ENCODE measurements around the gene SDK2. TPM values are rescaled to one million over a fixed set of nuclear protein-coding genes. Genes with fewer than 3 reads are reported as not detected.

SDK2 gene
- total and polyA plus RNA-seq, 2 of the 4 experiments (the other 2 are of a cell fraction): under 0.01 to 0.03 TPM

GRCh38 chr17:73617501-73617900 lies 26.7 kb downstream of the SDK2 start:
- no TSS peak for BruUV-seq (replicated peaks)

More at GRCh38 chr17:73617501-73617900, 26.7 kb downstream of the SDK2 start:
- Histone ChIP-seq H3K56ac (ENCODE audit: extremely low read depth, insufficient read depth, low read length) (no peak overlapping the region), H3K9me3 (ENCODE audit: control insufficient read depth, insufficient read depth, low read length) (peaks cover 2% of the 10 kb centered on the region), H3K4me1 (ENCODE audit: control insufficient read depth, insufficient read depth, low read length) (no peaks in the 10 kb centered on the region), H4K5ac (ENCODE audit: low read depth, low read length) (no peak overlapping the region), H2BK5ac (ENCODE audit: low read depth, low read length, poor library complexity, severe bottlenecking) (no peak overlapping the region), H2BK15ac (ENCODE audit: low read depth, low read length) (no peak overlapping the region), H3K27me3 (ENCODE audit: control insufficient read depth, insufficient read depth, low read length) (no peaks in the 10 kb centered on the region), H3K9me1 (ENCODE audit: insufficient read depth, low read length) (no peaks in the 10 kb centered on the region), H3K23ac (ENCODE audit: low read depth, low read length) (no peak overlapping the region), H2AFZ (replicated peaks; ENCODE audit: low read length, poor library complexity) (no peak overlapping the region), H3K36me3 (ENCODE audit: control insufficient read depth, insufficient read depth, low read length) (no peaks in the 10 kb centered on the region), H4K8ac (ENCODE audit: low read depth in 2 of 2, low read length in 2 of 2) (no peak overlapping the region), H3K9ac (ENCODE audit: low read depth, low read length) (no peak overlapping the region), H4K91ac (ENCODE audit: insufficient read depth, low read depth, low read length) (no peak overlapping the region), H3K79me1 (ENCODE audit: low read depth in 1 of 2, low read length in 2 of 2) (no peaks in the 10 kb centered on the region), H3K27ac (ENCODE audit: insufficient read depth, low read length) (no peak overlapping the region), H2BK120ac (ENCODE audit: low read depth, low read length) (no peak overlapping the region), H3K4me3 (ENCODE audit: insufficient read depth, low read depth, low read length) (no peak overlapping the region), H2AK9ac (replicated peaks; ENCODE audit: low read depth, low read length, poor library complexity) (no peak overlapping the region), H3K4me2 (ENCODE audit: low read depth, low read length) (no peak overlapping the region), H3K4ac (ENCODE audit: low read depth, low read length) (no peak overlapping the region), H4K20me1 (ENCODE audit: insufficient read depth, low read length) (no peaks in the 10 kb centered on the region), H2BK20ac (ENCODE audit: low read depth, low read length) (no peak overlapping the region), H2AK5ac (ENCODE audit: low read depth, low read length) (no peak overlapping the region), H3K18ac (ENCODE audit: low read depth, low read length) (no peak overlapping the region), H3K14ac (replicated peaks; ENCODE audit: low read depth, low read length) (no peak overlapping the region)
- dilution Hi-C loops (cut with HindIII; ENCODE audit: low sequenced_read_pairs, unreplicated experiment) (no loop called here), intact Hi-C loops (cut with micrococcal nuclease) (no loop called here), in situ Hi-C loops (cut with MboI; ENCODE audit: low sequenced_read_pairs) (loop anchor here (25.0 kb wide), 2 partner anchors 95 to 370 kb away; no protein-coding TSS in a partner anchor)
- no peak for ATAC-seq (ENCODE audit: low read depth)
- ChIA-PET CTCF (no interaction called here), POLR2A (ENCODE audit: unreplicated experiment) (no interaction called here)
- WGBS, 2 experiments (ENCODE audit: extremely low coverage in 2 of 2, insufficient read length in 1 of 2): no CpG with 5 or more reads among the region's 5 CpGs
- no peak for DNase-seq
- no peak for TF ChIP-seq CHD1 (IDR thresholded peaks at IDR 0.05; ENCODE audit: low read depth, low read length)
- no peak for TF ChIP-seq FOS (IDR thresholded peaks at IDR 0.05; ENCODE audit: low read depth, low read length)
- no peak for TF ChIP-seq RAD21 (IDR thresholded peaks at IDR 0.05; ENCODE audit: low read length)
- TF ChIP-seq POLR2A (IDR thresholded peaks at IDR 0.05; ENCODE audit: low read depth, low read length): no peak
- no peak for TF ChIP-seq CTCF (conservative IDR thresholded peaks at IDR 0.05; ENCODE audit: low read depth, low read length)
- TF ChIP-seq SMC3 (IDR thresholded peaks at IDR 0.05; ENCODE audit: low read depth, low read length): no peak
- TF ChIP-seq BHLHE40 (IDR thresholded peaks at IDR 0.05; ENCODE audit: low read depth, low read length): no peak
- no peak for TF ChIP-seq NFE2L2 (IDR thresholded peaks at IDR 0.05; ENCODE audit: low read depth, low read length)
- TF ChIP-seq MAFK (IDR thresholded peaks at IDR 0.05; ENCODE audit: low read depth, low read length): no peak
- no peak for TF ChIP-seq RFX5 (IDR thresholded peaks at IDR 0.05; ENCODE audit: low read depth, low read length)
- no peak for TF ChIP-seq MXI1 (IDR thresholded peaks at IDR 0.05; ENCODE audit: borderline replicate concordance, low read depth, low read length)
- no peak for TF ChIP-seq USF2 (IDR thresholded peaks at IDR 0.05; ENCODE audit: low read depth, low read length)
- no peak for TF ChIP-seq CEBPB (IDR thresholded peaks at IDR 0.05; ENCODE audit: low read depth, low read length)
- TF ChIP-seq RCOR1 (IDR thresholded peaks at IDR 0.05; ENCODE audit: insufficient replicate concordance, low read length): no peak
- TF ChIP-seq ELK1 (IDR thresholded peaks at IDR 0.05; ENCODE audit: borderline replicate concordance, low read depth, low read length): no peak
- no peak for TF ChIP-seq MAZ (IDR thresholded peaks at IDR 0.05; ENCODE audit: borderline replicate concordance, low read depth, low read length)
